HFFc6 (cell line): ENCODE measurements around the gene NHSL2. TPM values are rescaled to one million over a fixed set of nuclear protein-coding genes. Genes with fewer than 3 reads are reported as not detected.

Experiments used
- DNase-seq: peaks from one replicate; pipeline ENCODE4 v3.0.0-alpha.2; 2018
- H3K27ac Mint-ChIP-seq: 2 replicates; pipeline ENCODE4 v1.8.0; 2020; ENCODE audit warnings: mild to moderate bottlenecking, mixed read lengths
- H3K27me3 Mint-ChIP-seq: 2 replicates; pipeline ENCODE4 v1.8.0; 2021; ENCODE audit warnings: mild to moderate bottlenecking, moderate library complexity, mixed read lengths; ENCODE audit not compliant: insufficient read depth
- H3K36me3 Mint-ChIP-seq: 2 replicates; pipeline ENCODE4 v1.8.0; 2021; ENCODE audit warnings: low read depth, mixed read lengths
- H3K4me1 Mint-ChIP-seq: 2 replicates; pipeline ENCODE4 v1.8.0; 2020; ENCODE audit warnings: low read depth, mixed read lengths
- H3K4me3 Mint-ChIP-seq: 2 replicates; pipeline ENCODE4 v1.8.0; 2020; ENCODE audit warnings: mild to moderate bottlenecking, moderate library complexity, mixed read lengths
- H3K9me3 Mint-ChIP-seq: 2 replicates; pipeline ENCODE4 v1.8.0; 2020; ENCODE audit warnings: mild to moderate bottlenecking, mixed read lengths
- CTCF ChIP-seq: fragments of 200-600 bp; sonication (generic); IDR thresholded peaks from 2 replicates; pipeline ENCODE4 v1.5.0; 2021; ENCODE audit warnings: antibody characterized with exemption, mild to moderate bottlenecking
- total RNA-seq, 6 experiments: library from RNA; stranded (reverse); fragmentation: NEBNext Ultra II Directional; extraction: Animal tissue kit (Norgen Biotek cat#: 25700); gene quantifications; 2 replicates in 1 of 6; 3 replicates in 5 of 6; pipeline ENCODE4 v1.2.3, GENCODE V29; 2021

Gene NHSL2
- total RNA-seq, 6 experiments from 2014 or later: 0.28 to 1.1 (median 0.52) TPM

DNA sequence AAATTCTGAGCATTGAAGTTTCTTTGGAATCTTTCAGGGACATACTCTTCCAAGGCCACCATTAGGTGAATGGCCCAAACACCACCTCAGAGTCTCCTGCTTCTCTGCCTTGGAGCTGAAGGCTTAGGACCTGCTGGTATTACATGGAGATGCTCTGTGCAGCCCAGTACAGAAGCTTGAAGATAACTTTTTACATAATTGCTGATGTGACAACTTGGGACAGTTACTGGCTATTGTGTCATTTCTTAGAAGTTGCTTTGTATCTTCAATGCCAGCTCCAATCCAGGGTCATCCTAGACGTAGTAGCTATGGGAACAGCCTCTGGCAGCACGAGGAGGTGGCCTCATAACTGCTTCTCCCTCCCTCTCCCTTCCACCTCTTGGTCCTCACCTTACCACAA is 160.6 kb downstream of the NHSL2 start:
- Mint-ChIP-seq H3K9me3 (no peaks in the 10 kb centered on the region), H3K27me3 (peaks cover 21% of the 10 kb centered on the region), H3K27ac (no peak overlapping the region), H3K36me3 (no peaks in the 10 kb centered on the region), H3K4me1 (no peaks in the 10 kb centered on the region), H3K4me3 (no peak overlapping the region)
- no peak for DNase-seq
- no peak for TF ChIP-seq CTCF

GRCh38 chrX:72073633-72074032 is 163.0 kb downstream of the NHSL2 start:
- no peak overlapping the region for H3K27ac Mint-ChIP-seq
- no peaks in the 10 kb centered on the region for H3K9me3 Mint-ChIP-seq
- peaks cover 22% of the 10 kb centered on the region for H3K27me3 Mint-ChIP-seq
- TF ChIP-seq CTCF: no peak
- H3K36me3 Mint-ChIP-seq: no peaks in the 10 kb centered on the region
- no peaks in the 10 kb centered on the region for H3K4me1 Mint-ChIP-seq
- no peak overlapping the region for H3K4me3 Mint-ChIP-seq
- no peak for DNase-seq

- no peak for DNase-seq
- H3K36me3 Mint-ChIP-seq: no peaks in the 10 kb centered on the region
- no peak overlapping the region for H3K4me3 Mint-ChIP-seq
- no peaks in the 10 kb centered on the region for H3K4me1 Mint-ChIP-seq
- no peak overlapping the region for H3K27ac Mint-ChIP-seq
- H3K9me3 Mint-ChIP-seq: no peaks in the 10 kb centered on the region
- peaks cover 11% of the 10 kb centered on the region for H3K27me3 Mint-ChIP-seq
- no peak for TF ChIP-seq CTCF
Measured at GRCh38 chrX:72078411-72078810, 167.8 kb downstream of the NHSL2 start.

GRCh38 chrX:72079607-72080006 is 169.0 kb downstream of the NHSL2 start:
- Mint-ChIP-seq H3K4me1 (no peaks in the 10 kb centered on the region), H3K36me3 (no peaks in the 10 kb centered on the region), H3K27ac (no peak overlapping the region), H3K9me3 (no peaks in the 10 kb centered on the region), H3K4me3 (no peak overlapping the region), H3K27me3 (peaks cover 11% of the 10 kb centered on the region)
- no peak for DNase-seq
- TF ChIP-seq CTCF: no peak

DNA sequence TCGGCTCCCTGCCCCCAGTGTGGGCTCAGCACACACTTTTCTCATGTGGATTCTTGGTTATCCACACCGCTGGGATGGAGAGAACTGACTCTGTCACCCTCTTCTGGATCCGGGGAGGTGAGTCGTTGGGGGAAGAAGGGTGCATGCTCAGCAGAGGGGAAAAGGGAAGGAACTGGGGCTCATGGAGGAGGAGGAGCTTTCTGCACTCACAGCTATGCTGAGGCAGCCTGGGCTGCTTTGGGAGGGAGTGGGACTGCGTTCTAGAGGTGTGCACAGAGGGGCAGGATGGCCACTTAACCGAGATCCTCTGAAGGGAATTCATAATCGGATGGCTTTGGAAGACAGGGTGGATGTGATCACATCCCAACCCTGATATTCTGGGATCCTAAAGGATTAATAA is 169.5 kb downstream of the NHSL2 start:
- Mint-ChIP-seq H3K4me1 (no peaks in the 10 kb centered on the region), H3K27me3 (peaks cover 11% of the 10 kb centered on the region), H3K27ac (no peak overlapping the region), H3K36me3 (no peaks in the 10 kb centered on the region), H3K9me3 (no peaks in the 10 kb centered on the region), H3K4me3 (no peak overlapping the region)
- no peak for TF ChIP-seq CTCF
- DNase-seq: no peak

- Mint-ChIP-seq H3K27ac (no peak overlapping the region), H3K27me3 (peaks cover 10% of the 10 kb centered on the region), H3K9me3 (no peaks in the 10 kb centered on the region), H3K4me3 (no peak overlapping the region), H3K4me1 (no peaks in the 10 kb centered on the region), H3K36me3 (no peaks in the 10 kb centered on the region)
- no peak for DNase-seq
- no peak for TF ChIP-seq CTCF
Measured at GRCh38 chrX:72080800-72081199, 170.2 kb downstream of the NHSL2 start.
